Natural killer cell (primary cell): ENCODE measurements around the gene HOATZ. TPM values are rescaled to one million over a fixed set of nuclear protein-coding genes. Genes with fewer than 3 reads are reported as not detected.

Experiments used
- ATAC-seq, 3 donors: fragments of 150-1000 bp in 2 of 3; fragments of 200-7000 bp in 1 of 3; cut with Tn5 transposase; 1 replicate in 1 of 3; 2 replicates in 2 of 3; pipeline ENCODE4 v1.10.0; 2021; ENCODE audit warnings: mild to moderate bottlenecking in 2 of 3, moderate library complexity in 2 of 3
- DNase-seq, 2 donors: peaks; one replicate each; pipeline versions ENCODE4 v3.0.0 to v3.0.0-alpha.2; 2013 to 2021; ENCODE audit warnings: mixed read lengths in 1 of 2
- H3K27ac ChIP-seq: one replicate; pipeline ENCODE4 v1.5.1; 2013; ENCODE audit warnings: mild to moderate bottlenecking, low read length
- H3K27me3 ChIP-seq: one replicate; pipeline ENCODE4 v1.6.1; 2013; ENCODE audit warnings: low read length; ENCODE audit not compliant: control insufficient read depth, insufficient read depth
- H3K36me3 ChIP-seq: one replicate; pipeline ENCODE4 v1.6.1; 2013; ENCODE audit warnings: low read length; ENCODE audit not compliant: control insufficient read depth, insufficient read depth
- H3K4me1 ChIP-seq: one replicate; pipeline ENCODE4 v1.6.1; 2013; ENCODE audit warnings: low read length; ENCODE audit not compliant: control insufficient read depth, insufficient read depth
- H3K4me3 ChIP-seq: one replicate; pipeline ENCODE4 v1.5.1; 2013; ENCODE audit warnings: low read length
- H3K9me3 ChIP-seq: one replicate; pipeline ENCODE4 v1.6.1; 2013; ENCODE audit warnings: low read length; ENCODE audit not compliant: control insufficient read depth, insufficient read depth
- H3K27ac Mint-ChIP-seq, 2 donors: one replicate each; pipeline ENCODE4 v1.8.0; 2022; ENCODE audit warnings: mild to moderate bottlenecking in 2 of 2, mixed read lengths in 2 of 2, moderate library complexity in 1 of 2
- H3K27me3 Mint-ChIP-seq, 2 donors: one replicate each; pipeline ENCODE4 v1.8.0; 2022; ENCODE audit warnings: low read depth in 2 of 2, mixed read lengths in 2 of 2
- H3K36me3 Mint-ChIP-seq: one replicate; pipeline ENCODE4 v1.8.0; 2022; ENCODE audit warnings: mixed read lengths
- H3K4me1 Mint-ChIP-seq, 2 donors: one replicate each; pipeline ENCODE4 v1.8.0; 2022; ENCODE audit warnings: mixed read lengths in 2 of 2
- H3K4me3 Mint-ChIP-seq: one replicate; pipeline ENCODE4 v1.8.0; 2022; ENCODE audit warnings: mild to moderate bottlenecking, moderate library complexity, mixed read lengths
- H3K9me3 Mint-ChIP-seq, 2 donors: one replicate each; pipeline ENCODE4 v1.8.0; 2022; ENCODE audit warnings: mixed read lengths in 2 of 2
- WGBS: methylation state at CpG from one replicate; pipeline ENCODE4 v1.1.7; 2013; ENCODE audit warnings: missing lambda C conversion rate; ENCODE audit not compliant: insufficient coverage; 5-methylcytosine and 5-hydroxymethylcytosine counted together
- intact Hi-C: fragments of 100-400 bp; cut with micrococcal nuclease; formaldehyde crosslinking; loops from one replicate; pipeline ENCODE4 v1.14.2; 2022
- total RNA-seq, 4 donors: library from RNA; stranded (reverse); fragments of 120-200 nt in 1 of 4; gene quantifications; one replicate each; pipeline versions ENCODE4 v1.2.3 to v1.2.4, GENCODE V29; 2013 to 2022
- TF ChIP-seq, protein P1 (sequence below): fragments of 200-600 bp; IDR thresholded peaks from one replicate; pipeline ENCODE4 v1.8.0; 2022; ENCODE audit warnings: antibody characterized with exemption

Gene HOATZ
- total RNA-seq, 3 donors from 2014 or later (not counting 1 experiment from before 2014, with no cell fraction given) = not detected

DNA sequence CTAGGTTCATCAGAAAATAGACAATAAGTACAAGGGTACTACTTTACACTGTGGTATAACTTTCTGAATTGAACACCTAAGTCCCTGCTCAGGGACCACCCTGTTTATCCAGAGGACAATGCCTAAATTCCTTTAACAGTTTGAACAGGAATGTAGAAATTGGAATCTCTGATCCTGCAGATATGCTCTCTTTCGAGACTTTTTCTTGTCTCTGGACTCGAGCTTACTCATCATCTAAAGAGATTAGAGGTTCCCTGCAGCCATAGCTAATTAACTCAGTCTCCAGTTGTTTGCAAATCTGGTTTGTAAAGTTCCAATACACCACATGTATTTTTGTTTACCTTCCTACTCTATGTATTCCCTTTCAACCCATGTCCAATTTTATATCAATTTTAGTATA, 1.0 kb downstream of the HOATZ start:
- no peaks in the 10 kb centered on the region for H3K9me3 Mint-ChIP-seq
- TF ChIP-seq, protein P1, sequence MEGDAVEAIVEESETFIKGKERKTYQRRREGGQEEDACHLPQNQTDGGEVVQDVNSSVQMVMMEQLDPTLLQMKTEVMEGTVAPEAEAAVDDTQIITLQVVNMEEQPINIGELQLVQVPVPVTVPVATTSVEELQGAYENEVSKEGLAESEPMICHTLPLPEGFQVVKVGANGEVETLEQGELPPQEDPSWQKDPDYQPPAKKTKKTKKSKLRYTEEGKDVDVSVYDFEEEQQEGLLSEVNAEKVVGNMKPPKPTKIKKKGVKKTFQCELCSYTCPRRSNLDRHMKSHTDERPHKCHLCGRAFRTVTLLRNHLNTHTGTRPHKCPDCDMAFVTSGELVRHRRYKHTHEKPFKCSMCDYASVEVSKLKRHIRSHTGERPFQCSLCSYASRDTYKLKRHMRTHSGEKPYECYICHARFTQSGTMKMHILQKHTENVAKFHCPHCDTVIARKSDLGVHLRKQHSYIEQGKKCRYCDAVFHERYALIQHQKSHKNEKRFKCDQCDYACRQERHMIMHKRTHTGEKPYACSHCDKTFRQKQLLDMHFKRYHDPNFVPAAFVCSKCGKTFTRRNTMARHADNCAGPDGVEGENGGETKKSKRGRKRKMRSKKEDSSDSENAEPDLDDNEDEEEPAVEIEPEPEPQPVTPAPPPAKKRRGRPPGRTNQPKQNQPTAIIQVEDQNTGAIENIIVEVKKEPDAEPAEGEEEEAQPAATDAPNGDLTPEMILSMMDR = no peak
- ATAC-seq (no peak), DNase-seq (no peak)
- Histone ChIP-seq H3K36me3 (no peaks in the 10 kb centered on the region), H3K27me3 (peaks cover 31% of the 10 kb centered on the region), H3K4me1 (peaks cover 17% of the 10 kb centered on the region), H3K4me3 (no peak overlapping the region), H3K27ac (no peak overlapping the region), H3K9me3 (no peaks in the 10 kb centered on the region)
- no peaks in the 10 kb centered on the region for H3K36me3 Mint-ChIP-seq
- no peak overlapping the region for H3K27ac Mint-ChIP-seq
- 81% methylated on average over 2 of the region's 2 CpGs for WGBS
- H3K27me3 Mint-ChIP-seq = peaks cover 25 to 29% of the 10 kb centered on the region in 2 donors
- intact Hi-C loops = no loop called here
- peaks cover 5 to 7% of the 10 kb centered on the region in 2 donors for H3K4me1 Mint-ChIP-seq
- H3K4me3 Mint-ChIP-seq = no peak overlapping the region

DNA sequence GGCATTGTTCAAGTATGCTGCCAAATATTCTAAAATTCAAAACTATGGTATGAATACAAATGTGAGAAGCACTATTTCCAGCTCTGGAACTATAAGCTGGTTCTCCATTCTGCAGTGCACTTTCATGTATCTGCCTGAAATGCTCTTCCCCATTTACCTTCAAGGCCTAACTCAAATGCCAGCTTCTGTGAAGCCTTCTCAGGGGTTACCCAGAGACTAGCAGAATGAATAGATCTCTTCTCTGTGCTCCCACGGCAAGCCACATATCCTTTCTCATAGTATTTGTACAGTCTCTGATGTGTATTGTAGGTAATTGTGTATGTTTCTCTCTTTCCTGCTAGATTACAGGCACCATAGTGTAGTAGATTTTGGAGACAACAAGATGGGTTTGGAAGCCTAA, 4.1 kb downstream of the HOATZ start:
- Histone ChIP-seq H3K36me3 (no peaks in the 10 kb centered on the region), H3K9me3 (no peaks in the 10 kb centered on the region), H3K27ac (no peak overlapping the region), H3K4me3 (no peak overlapping the region), H3K27me3 (peaks cover 13% of the 10 kb centered on the region), H3K4me1 (peaks cover 8% of the 10 kb centered on the region)
- ATAC-seq = no peak
- peaks cover 0 to 7% of the 10 kb centered on the region in 2 donors for H3K4me1 Mint-ChIP-seq
- no peak overlapping the region for H3K4me3 Mint-ChIP-seq
- no peak overlapping the region for H3K27ac Mint-ChIP-seq
- peaks cover 5 to 19% of the 10 kb centered on the region in 2 donors for H3K27me3 Mint-ChIP-seq
- no peaks in the 10 kb centered on the region for H3K9me3 Mint-ChIP-seq
- DNase-seq = no peak
- H3K36me3 Mint-ChIP-seq = no peaks in the 10 kb centered on the region
- intact Hi-C loops = no loop called here
- TF ChIP-seq, protein P1 = no peak
- no CpG with 5 or more reads among the region's 1 CpG for WGBS

DNA sequence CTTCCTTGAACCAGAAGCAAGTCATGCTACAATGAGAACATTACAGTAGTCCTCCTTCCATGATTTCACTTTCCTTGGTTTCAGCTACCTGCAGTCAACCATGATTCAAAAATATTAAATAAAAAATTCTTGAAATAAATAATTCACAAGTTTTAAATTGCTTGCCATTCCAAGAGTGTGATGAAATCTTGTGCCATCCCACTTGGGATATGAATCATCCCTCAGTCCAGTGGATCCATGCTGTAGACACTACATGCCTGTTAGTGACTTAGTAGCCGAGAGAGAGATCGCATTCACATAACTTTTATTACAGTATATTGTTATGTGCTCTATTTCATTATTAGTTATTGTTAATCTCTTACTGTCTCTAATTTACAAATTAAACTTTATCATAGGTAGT, 6.0 kb downstream of the HOATZ start:
- no peaks in the 10 kb centered on the region for H3K4me1 ChIP-seq
- H3K4me3 Mint-ChIP-seq = no peak overlapping the region
- DNase-seq (no peak), ATAC-seq (no peak)
- no peaks in the 10 kb centered on the region for H3K36me3 ChIP-seq
- H3K27me3 Mint-ChIP-seq = peaks cover 12 to 14% of the 10 kb centered on the region in 2 donors
- no peak overlapping the region for H3K27ac ChIP-seq
- TF ChIP-seq, protein P1 = no peak
- H3K27me3 ChIP-seq = peaks cover 3% of the 10 kb centered on the region
- intact Hi-C loops = no loop called here
- H3K4me3 ChIP-seq = no peak overlapping the region
- no peaks in the 10 kb centered on the region for H3K9me3 Mint-ChIP-seq
- H3K36me3 Mint-ChIP-seq = no peaks in the 10 kb centered on the region
- H3K27ac Mint-ChIP-seq = no peak overlapping the region
- no peaks in the 10 kb centered on the region for H3K4me1 Mint-ChIP-seq
- no peaks in the 10 kb centered on the region for H3K9me3 ChIP-seq
- WGBS = no CpG with 5 or more reads among the region's 2 CpGs

DNA sequence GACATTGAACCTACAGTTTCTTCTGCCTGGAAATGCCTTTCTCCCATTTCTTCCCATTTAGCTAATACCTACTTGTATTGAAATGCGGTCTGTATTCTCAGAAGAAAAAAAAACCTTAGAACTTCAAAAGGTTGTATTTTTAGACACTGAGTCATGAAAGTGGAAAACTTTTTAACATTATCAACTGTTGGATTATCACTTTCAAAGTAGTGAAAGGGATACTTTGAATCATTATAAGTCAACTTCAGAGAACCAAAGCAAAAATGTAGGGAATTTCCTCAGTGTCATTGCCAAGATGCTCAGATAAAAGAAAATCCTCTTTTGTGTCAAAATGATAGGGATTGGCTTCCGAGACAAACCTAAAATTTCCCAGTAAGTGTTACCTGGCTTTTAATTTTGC, 6.6 kb downstream of the HOATZ start:
- Histone ChIP-seq H3K27ac (no peak overlapping the region), H3K27me3 (peaks cover 2% of the 10 kb centered on the region), H3K4me1 (no peaks in the 10 kb centered on the region), H3K4me3 (no peak overlapping the region), H3K36me3 (no peaks in the 10 kb centered on the region), H3K9me3 (no peaks in the 10 kb centered on the region)
- DNase-seq = no peak
- no peaks in the 10 kb centered on the region for H3K36me3 Mint-ChIP-seq
- intact Hi-C loops = no loop called here
- H3K4me1 Mint-ChIP-seq = no peaks in the 10 kb centered on the region
- no peak overlapping the region for H3K4me3 Mint-ChIP-seq
- ATAC-seq = no peak
- 60% methylated on average over 1 of the region's 2 CpGs for WGBS
- H3K27ac Mint-ChIP-seq = no peak overlapping the region
- H3K27me3 Mint-ChIP-seq = peaks cover 18% of the 10 kb centered on the region in 2 donors
- TF ChIP-seq, protein P1 = no peak
- H3K9me3 Mint-ChIP-seq = no peaks in the 10 kb centered on the region
